Measurements from ENCODE around the gene RHOBTB1.

RHOBTB1 gene

GRCh38 chr10:60870803-60871202 lies 73.2 kb downstream of the RHOBTB1 start:
- H3K79me2 ChIP-seq (ENCODE audit: low read length): no peaks in the 10 kb centered on the region
- H3K9ac ChIP-seq (ENCODE audit: low read length): no peak overlapping the region
- TF ChIP-seq EZH2phosphoT487 (IDR thresholded peaks at IDR 0.05; ENCODE audit: low read depth) (no peak), CTCF (IDR thresholded peaks at IDR 0.05; ENCODE audit: low read depth, low read length) (no peak)
- H2AFZ ChIP-seq (ENCODE audit: low read depth, low read length): no peak overlapping the region
- H3K36me3 ChIP-seq (replicated peaks; ENCODE audit: low read depth, low read length): no peaks in the 10 kb centered on the region
- no peaks in the 10 kb centered on the region for H3K9me3 ChIP-seq (ENCODE audit: insufficient read depth, low read length)
- no peak overlapping the region for H3K4me2 ChIP-seq (ENCODE audit: low read length)
- H4K20me1 ChIP-seq (ENCODE audit: insufficient read depth, low read length): no peaks in the 10 kb centered on the region
- no peaks in the 10 kb centered on the region for H3K4me1 ChIP-seq (ENCODE audit: low read length)
- H3K4me3 ChIP-seq (ENCODE audit: low read length): no peak overlapping the region
- H3K27ac ChIP-seq (ENCODE audit: low read length): no peak overlapping the region
- H3K27me3 ChIP-seq (ENCODE audit: low read depth, low read length): no peaks in the 10 kb centered on the region

GRCh38 chr10:60870416-60870728 lies 73.6 kb downstream of the RHOBTB1 start:
- H3K79me2 ChIP-seq (ENCODE audit: low read length): no peaks in the 10 kb centered on the region
- H3K9me3 ChIP-seq (ENCODE audit: insufficient read depth, low read length): no peaks in the 10 kb centered on the region
- H3K4me3 ChIP-seq (ENCODE audit: low read length): no peak overlapping the region
- no peak overlapping the region for H3K4me2 ChIP-seq (ENCODE audit: low read length)
- no peak overlapping the region for H2AFZ ChIP-seq (ENCODE audit: low read depth, low read length)
- H4K20me1 ChIP-seq (ENCODE audit: insufficient read depth, low read length): no peaks in the 10 kb centered on the region
- no peaks in the 10 kb centered on the region for H3K4me1 ChIP-seq (ENCODE audit: low read length)
- H3K36me3 ChIP-seq (replicated peaks; ENCODE audit: low read depth, low read length): no peaks in the 10 kb centered on the region
- H3K27ac ChIP-seq (ENCODE audit: low read length): no peak overlapping the region
- no peak overlapping the region for H3K9ac ChIP-seq (ENCODE audit: low read length)
- H3K27me3 ChIP-seq (ENCODE audit: low read depth, low read length): no peaks in the 10 kb centered on the region
- TF ChIP-seq EZH2phosphoT487 (IDR thresholded peaks at IDR 0.05; ENCODE audit: low read depth) (no peak), CTCF (IDR thresholded peaks at IDR 0.05; ENCODE audit: low read depth, low read length) (no peak)

DNA sequence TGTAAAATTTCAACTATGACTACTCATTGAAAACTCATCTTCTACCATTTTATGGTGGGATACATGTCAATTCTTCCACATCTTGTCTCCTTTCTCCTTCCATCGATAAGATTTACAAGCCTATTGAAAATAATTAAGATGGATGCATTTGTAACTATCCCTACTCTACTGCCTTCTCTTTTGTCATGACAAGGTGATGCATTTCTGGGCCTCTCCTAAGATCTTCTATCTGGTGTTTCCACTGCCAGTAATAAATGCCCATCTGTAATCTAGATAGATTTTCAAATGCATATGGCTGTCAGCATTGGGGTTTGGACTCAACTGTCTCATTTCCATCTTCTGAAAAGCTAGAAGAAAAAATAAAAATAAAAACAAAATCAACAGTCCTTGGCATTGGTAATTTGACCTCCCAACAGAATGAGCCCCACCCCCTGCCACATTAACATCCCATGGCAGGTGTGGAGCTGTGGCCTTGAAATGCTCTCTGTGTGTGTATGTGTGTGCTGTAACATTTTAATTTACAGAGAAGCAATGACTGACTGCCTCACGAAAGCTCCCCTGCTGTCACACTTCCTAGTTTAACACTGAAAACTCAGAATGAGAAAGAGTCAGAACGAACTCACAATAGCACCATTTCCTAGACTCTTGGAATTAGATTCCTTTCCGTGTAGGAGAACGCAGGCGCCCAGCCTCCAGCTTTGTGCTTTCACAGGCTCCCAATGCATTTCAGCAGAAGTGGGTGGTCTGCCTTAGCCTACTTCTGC lies 74.2 kb downstream of the RHOBTB1 start:
- Histone ChIP-seq H3K79me2 (ENCODE audit: low read length) (no peaks in the 10 kb centered on the region), H3K36me3 (replicated peaks; ENCODE audit: low read depth, low read length) (no peaks in the 10 kb centered on the region), H3K4me1 (ENCODE audit: low read length) (no peaks in the 10 kb centered on the region), H3K4me3 (ENCODE audit: low read length) (no peak overlapping the region), H3K27me3 (ENCODE audit: low read depth, low read length) (no peaks in the 10 kb centered on the region), H3K9me3 (ENCODE audit: insufficient read depth, low read length) (no peaks in the 10 kb centered on the region), H3K4me2 (ENCODE audit: low read length) (no peak overlapping the region), H4K20me1 (ENCODE audit: insufficient read depth, low read length) (no peaks in the 10 kb centered on the region), H2AFZ (ENCODE audit: low read depth, low read length) (no peak overlapping the region), H3K9ac (ENCODE audit: low read length) (no peak overlapping the region), H3K27ac (ENCODE audit: low read length) (no peak overlapping the region)
- no peak for TF ChIP-seq EZH2phosphoT487 (IDR thresholded peaks at IDR 0.05; ENCODE audit: low read depth)
- TF ChIP-seq CTCF (IDR thresholded peaks at IDR 0.05; ENCODE audit: low read depth, low read length): no peak

DNA sequence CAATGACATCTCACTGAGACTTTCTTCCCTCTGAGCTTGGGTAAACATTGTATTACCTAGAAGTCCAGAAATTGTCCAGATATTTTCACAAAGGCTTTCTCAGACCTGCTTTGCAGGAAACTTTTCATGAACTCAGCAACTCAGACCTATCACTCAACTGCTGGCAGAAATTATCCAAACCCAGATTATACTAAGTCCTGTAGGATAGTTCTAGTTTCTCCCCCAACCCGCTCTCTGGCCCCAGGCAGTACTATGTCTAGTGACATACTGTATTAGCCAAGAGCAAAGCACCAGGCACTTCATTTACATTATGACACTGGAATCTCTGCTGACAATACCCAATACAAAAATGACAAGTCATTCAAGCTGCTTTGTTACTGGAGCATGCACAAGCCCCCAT lies 75.0 kb downstream of the RHOBTB1 start:
- TF ChIP-seq EZH2phosphoT487 (IDR thresholded peaks at IDR 0.05; ENCODE audit: low read depth) (no peak), CTCF (IDR thresholded peaks at IDR 0.05; ENCODE audit: low read depth, low read length) (no peak)
- Histone ChIP-seq H3K79me2 (ENCODE audit: low read length) (no peaks in the 10 kb centered on the region), H3K9ac (ENCODE audit: low read length) (no peak overlapping the region)

More for the DNA sequence above, 75.0 kb downstream of the RHOBTB1 start:
- H2AFZ ChIP-seq (ENCODE audit: low read depth, low read length): no peak overlapping the region
- no peaks in the 10 kb centered on the region for H3K36me3 ChIP-seq (replicated peaks; ENCODE audit: low read depth, low read length)
- H4K20me1 ChIP-seq (ENCODE audit: insufficient read depth, low read length): no peaks in the 10 kb centered on the region
- no peaks in the 10 kb centered on the region for H3K4me1 ChIP-seq (ENCODE audit: low read length)
- H3K4me3 ChIP-seq (ENCODE audit: low read length): no peak overlapping the region
- no peak overlapping the region for H3K4me2 ChIP-seq (ENCODE audit: low read length)
- H3K9me3 ChIP-seq (ENCODE audit: insufficient read depth, low read length): no peaks in the 10 kb centered on the region
- no peaks in the 10 kb centered on the region for H3K27me3 ChIP-seq (ENCODE audit: low read depth, low read length)
- H3K27ac ChIP-seq (ENCODE audit: low read length): no peak overlapping the region
